Kasumi-1 (cell line): ENCODE measurements around the gene DEFB112.

Experiments
- DNase-seq, 2 experiments: peaks; one replicate each; lab custom pipeline; 2025; lab: John Stamatoyannopoulos, UW

Gene DEFB112, protein sequence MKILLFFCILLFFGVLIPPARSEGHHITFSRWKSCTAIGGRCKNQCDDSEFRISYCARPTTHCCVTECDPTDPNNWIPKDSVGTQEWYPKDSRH

DNA sequence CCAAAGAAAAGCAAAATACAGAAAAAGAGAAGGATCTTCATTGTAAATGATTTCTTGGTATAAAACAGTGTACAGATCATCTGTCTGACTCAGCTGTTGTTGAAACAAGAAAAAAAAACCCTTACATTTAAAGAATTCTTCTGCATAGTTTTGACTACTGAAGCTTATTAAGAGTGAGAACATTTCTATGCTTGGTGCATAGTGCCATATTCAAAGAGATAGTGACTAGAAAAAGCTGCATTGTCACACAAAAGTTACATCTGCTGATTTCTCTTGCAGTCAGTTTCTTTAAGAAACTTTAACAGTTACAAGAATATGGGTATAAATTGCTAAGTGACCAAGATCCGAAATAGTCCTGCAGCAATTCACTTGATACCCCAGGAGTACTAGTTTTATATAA, at the start of gene DEFB112:
TSS of gene DEFB112 (minus strand) at position 101 of the 400 bp plus-strand sequence. CDS start at position 41, 60 bp downstream.
- no peak for DNase-seq

DNA sequence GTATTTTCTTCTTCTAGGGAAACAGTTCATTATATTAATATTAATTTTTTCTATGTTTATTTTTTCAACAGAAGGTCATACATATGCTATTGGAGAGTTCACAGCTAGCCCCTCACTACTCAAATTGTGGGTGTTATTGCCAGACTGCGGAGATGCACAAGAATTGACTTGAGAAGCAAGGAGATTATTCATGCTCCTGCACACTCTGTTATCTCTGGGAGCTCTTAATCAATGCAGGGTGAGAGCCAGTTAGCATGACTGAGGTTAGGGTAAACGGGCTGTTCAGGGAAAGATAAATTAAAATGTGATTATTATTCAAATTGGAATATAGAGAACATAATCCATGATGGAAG, 48.9 kb upstream of the DEFB112 start:
- DNase-seq: no peak

DNA sequence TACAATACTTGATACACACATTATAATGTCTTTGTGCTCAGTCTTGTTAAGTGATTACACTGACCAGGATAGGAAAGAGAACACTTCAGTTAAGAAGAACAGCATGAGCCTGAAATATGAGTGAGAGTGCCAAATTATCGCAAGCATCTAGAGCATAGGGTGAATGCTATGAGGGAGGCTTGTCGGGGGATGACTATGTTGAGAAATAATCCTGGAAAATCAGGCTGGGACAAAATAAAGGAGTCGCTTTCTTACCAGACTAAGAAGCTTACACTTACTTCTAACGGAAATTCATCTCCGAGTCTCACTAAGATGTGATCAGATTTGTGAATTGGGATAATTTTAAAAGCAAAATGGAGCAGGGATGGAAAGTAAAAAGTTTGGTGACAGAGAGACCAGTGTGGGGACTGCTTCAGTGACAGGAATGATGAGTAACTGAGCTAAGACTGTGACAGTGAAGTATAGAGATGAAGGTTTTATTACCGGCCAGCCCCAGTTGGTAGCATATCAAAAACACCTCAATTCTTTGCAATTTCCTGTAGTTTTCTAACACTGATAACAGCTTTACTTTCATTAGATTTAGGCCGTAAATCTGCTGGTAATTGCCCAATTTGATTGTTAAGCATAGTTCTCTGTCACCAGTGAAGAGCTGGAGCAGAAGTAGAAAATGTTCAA, 48.4 kb upstream of the DEFB112 start:
- no peak for DNase-seq

DNA sequence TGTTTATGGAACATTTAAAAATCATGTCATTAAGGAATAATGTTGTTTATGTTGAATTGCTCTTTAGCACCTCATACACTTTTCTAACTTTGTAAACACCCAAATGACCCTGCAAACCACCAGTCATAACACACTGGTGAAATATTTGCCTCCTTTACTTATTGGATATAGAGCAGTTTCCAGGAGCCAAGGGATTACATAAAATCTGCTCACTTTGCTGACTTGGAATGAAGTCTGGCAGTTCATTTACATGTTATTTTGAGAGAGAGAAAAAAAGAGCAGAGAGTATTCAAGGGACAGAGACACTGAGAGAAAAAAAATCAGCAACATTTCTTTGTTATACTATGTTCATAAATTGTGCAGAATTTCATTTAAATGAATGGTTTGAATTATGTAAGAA, 46.6 kb upstream of the DEFB112 start:
- DNase-seq: no peak

DNA sequence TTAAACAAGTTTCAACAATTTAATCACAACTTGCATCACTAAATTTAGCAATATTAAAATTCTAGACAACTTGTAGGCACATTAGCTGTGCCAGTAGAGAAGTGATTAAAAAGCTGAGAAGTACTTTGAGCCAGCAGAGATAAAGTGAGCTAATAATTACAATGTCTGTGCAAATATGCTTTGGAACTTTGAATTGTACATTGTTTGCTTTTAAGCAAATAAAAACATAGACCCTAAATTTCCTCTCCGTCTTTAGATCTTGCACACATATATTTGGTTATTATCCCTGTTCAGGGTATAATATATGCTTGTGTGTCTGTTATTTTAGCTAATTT, 44.2 kb upstream of the DEFB112 start:
- no peak for DNase-seq

DNA sequence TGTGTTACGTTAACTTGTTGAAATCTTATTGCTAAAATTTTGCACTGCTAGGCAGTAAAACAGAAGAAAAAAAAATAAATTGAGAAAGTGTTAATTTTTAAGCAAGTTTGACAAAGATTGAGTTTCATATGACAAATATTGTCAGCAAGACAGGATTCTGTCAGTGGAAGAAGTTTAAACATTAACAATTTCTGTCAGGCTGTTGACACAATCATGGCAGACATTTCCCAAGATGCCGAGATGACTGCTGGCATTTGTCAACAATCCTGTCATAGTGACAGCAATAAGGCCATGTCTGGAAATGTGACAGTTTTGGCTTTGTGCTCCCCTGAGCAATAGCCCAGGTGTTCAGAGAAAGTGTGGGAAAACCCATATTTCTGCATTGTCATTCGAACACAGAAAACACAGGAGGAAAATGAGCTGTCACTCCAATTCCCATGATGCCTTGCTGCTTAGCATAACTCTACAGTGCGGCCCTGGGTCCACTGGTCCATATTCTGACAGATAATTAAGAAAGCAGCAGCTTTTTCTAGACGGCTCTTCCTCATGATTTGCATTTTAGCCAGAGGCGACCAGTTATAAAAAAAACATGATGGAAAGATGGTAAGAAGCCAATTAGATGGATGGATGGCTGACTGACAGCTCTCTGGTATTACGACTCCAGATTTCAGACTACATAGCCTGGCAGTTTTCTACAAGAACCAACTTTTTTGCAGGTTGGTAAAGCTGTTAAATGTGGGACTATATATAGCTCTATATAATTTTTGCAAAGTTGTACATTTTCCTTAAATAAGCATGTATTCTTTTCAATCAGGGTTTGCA, 43.6 kb upstream of the DEFB112 start:
- no peak for DNase-seq

DNA sequence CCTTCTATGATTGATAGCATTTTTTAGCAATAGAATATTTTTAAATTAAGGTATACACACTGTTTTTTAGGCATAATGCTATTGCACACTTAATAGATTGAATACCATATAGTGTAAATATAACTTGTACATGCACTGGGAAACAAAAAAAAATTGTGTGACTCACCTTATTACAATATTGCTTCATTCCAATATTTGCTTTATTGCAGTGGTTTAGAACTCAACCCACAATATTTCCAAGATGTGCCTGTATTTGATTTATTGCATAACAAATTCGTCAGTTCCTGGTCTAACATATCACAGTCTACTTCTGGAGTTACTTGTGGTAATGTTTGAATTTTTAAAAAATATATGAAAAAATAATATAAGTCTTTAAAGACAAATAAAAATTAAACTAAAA, 41.9 kb upstream of the DEFB112 start:
- no peak for DNase-seq

DNA sequence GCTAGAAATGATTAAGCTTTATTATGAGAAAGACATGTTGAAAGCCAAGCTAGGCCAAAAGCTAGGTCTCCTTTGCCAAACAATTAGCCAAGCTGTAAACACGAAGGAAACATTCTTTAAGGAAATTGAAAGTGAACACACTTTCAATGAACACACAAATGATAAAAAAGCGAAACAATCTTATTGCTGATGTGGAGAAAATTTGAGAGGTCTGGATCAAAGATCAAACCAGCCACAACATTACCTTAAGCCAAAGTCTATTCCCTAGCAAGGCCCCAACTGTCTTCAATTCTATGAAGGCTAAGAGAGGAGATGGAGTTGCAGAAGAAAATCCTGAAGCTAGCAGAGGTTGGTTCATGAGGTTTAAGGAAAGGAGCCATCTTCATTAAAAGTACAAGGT, 40.2 kb upstream of the DEFB112 start:
- DNase-seq: no peak

DNA sequence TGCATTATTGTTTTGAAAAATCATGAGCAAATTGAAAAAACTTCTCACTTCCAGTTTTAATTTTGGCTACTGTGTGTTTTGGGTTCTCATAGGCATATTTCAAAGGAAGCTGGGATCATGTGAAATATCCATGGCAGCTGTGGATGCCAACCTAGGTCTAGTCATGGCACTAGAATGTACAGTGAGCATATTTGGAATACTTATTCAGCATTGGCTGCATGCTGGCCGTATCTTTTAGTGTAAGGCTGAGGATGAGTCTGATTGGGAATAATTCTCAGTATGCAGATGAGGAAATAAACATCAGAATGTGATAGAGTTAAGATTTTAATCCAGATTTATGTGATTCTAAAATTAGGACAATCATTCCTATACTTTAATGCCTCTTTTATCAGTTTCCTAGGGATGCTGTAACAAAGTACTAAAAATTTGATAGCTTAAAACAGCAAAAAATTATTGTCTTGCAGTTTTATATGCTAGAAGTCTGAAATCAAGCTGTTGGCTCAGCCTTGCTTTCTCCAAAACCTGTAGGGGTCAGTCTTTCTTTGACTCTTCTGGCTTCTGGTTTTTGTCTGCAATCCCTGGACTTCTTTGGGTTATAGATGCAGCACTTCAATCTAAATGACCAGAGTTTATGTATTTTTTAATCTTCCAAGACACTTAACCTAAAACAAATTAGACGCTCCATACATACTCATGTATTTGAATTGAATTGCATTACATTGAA, 37.7 kb upstream of the DEFB112 start:
- DNase-seq: peak in 1 of 2 experiments; percentile 4

DNA sequence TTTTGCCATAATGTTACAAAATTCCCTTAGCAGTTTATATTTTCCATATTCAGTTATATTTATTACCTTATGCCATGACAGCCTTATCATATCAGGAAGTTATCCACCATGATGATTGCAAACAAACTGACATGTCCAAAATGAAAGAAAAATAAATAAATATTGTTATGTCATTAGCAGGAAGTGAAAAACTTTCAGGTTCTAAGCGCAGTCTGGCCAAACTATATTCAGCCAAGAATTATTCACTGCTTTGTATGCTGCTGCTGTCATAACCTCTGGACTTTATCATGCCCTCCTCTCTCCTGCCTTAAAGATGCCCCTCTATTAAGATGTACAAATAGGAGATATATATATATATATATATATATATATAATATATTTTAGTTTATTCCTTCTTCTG, 27.7 kb upstream of the DEFB112 start:
- no peak for DNase-seq

DNA sequence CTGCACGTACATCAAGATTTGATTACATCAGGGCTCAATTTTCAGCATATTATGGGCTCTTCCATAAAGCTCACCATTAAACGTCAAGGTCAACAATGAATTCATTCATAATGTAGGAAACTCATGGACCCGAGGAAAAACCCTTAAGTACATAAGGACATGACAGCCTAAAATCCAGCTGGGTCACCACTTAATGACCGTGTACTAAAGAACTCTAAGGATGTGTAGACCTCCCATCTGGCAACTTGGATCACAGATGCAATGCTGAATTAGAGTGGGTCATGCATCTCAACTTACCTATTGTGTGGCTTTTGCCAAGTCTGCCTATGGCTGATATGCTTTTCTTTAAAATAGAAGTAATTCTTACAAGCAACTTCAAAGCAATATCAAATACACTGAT, 26.7 kb upstream of the DEFB112 start:
- no peak for DNase-seq

DNA sequence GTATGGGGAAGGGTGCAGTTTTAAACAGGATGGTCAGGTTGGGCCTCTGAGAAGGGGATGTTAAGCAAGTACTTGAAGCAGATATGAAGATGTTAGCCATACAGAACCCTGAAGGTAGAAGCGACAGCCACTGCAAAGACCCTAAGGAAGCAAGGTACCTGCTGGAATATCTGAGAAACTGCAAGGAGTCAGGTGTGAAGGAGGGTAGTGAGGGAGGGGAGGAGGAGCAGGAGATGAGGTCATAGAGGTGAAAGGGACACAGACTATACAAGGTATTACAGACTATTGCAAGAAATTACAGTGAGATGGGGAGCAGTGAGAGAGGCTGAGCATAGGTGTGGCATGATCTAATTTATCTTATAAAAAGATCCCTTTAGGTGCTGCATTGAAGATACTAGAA, 22.2 kb upstream of the DEFB112 start:
- DNase-seq: no peak

DNA sequence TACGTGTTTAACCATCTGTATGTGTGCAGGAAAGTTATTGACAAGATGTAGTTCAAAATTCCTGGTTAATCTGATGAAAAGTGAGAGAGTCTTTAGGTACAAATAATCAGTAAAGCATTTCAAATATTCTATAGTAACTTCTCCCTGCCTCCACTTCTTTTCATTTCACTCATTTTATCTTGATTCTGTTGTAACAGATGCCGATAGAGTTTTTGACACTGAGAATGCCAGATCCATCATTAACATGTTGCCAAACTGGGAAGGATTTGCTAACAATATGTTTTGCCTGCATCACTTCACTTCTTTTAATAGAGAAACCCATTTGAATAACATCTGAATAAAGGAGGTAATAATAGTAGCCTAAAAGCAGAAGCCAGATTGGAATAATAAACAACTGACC, 20.4 kb upstream of the DEFB112 start:
- no peak for DNase-seq

DNA sequence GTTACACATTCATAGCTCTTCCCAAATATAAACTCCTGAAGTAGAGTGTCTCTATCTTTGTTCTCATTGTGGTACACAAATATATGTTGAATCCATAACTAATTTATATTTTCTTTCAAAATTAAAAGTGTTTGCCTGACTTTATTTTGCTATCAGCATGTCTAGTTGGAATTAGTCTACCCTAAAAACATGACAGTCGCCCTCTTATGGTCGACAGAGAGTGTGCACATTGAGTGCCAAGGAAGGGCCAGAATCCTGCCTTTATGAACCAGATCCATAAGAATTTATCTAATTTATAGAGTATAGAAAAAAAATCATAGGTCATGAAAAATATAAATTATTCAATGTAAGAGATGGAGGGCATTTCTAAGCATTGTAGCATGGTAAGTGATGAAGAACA, 12.3 kb upstream of the DEFB112 start:
- peak; percentile 11 to 34 for DNase-seq

DNA sequence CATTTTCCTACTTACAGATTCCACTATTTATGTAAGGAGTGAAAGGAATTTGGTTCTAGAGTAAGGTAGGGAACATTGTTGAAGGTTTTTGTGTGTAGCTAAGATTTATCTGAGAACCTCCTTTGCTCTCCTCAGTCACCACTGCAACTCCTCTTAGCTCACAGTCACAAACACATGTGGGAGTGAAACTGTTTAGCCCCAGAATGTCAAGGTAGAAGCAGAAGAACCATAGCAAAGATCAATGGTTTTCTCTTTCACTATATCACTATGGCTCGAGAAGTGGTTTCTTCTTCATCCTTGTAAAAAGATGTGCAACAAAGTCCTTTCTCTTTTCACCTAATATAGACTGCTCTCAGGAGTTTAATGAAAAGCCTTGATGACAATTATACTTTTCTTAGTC, 6.5 kb upstream of the DEFB112 start:
- DNase-seq: no peak

DNA sequence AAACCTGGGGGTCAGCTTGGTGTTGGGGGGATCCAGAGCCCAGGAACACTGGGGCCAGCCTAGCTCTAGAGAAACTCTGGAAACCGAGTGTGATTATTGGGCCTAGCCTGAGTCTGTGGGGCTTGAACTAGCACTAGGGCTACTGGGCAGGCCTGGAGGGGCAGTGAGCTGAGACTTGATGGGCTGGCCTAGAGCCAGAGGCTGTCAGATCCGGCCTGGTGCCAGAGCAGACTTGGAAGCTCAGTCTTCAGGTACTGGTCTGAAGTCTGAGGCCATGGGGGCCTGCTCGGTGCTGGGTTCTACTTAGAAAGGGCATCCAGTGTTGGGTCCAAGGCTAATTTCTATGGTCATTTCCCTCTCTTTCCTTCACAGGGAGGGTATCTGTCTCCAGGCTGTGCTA, 2.7 kb downstream of the DEFB112 start:
- DNase-seq: no peak

DNA sequence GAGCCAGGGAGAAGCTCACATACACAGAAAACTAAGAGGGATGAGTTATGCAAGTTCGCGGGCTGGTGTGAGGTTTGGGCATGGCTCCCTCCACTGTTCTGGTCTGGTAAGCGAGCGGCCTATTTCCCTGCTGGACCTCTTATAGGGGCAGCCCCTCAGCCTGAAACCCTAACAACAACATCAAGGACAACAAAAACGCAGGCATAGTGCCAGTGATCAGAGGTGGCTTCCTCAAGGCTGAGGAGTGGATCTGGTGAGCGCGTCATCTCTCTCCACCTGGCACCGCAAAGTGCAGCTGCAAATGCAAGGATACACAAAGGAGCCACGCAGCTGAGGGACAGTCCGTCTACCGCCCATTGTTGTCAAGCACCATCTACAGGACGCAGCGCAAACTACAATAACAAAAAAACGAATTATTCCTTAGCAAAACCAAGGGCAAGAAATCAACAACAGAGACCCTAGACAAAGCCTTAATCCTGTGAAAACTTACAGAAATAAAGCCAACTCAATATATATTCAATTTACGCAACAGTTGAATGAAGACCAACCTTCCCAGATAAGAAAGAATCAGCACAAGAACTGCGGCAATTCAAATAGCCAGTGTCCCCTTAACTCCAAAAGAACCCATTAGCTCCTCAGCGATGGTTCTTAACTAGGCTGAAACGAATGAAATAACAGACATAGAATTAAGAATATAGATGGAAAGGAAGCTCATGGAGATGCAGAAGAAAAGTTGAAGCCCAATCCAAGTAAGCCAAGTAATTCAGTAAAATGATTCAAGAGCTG, 18.8 kb downstream of the DEFB112 start:
- no peak for DNase-seq

DNA sequence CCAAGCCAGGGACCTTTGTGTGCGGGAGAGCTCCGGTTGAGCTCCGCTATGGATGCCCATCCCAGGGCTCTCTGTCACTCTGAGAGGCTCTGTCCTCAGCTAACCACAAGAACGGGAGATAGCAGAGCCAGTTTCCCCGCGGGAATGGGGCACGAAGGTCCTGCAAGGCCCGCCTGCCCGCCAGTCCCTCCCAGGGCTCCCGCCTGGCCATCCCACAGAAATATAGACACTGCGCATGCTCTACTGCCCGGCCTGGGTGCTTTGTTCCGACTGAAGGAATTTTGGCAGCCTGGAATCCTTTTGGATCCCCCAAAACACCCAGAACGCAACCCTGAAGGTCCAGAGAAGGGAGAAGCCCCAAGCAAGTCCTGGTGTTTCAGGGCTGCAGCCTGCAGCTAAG, 19.4 kb downstream of the DEFB112 start:
- no peak for DNase-seq

DNA sequence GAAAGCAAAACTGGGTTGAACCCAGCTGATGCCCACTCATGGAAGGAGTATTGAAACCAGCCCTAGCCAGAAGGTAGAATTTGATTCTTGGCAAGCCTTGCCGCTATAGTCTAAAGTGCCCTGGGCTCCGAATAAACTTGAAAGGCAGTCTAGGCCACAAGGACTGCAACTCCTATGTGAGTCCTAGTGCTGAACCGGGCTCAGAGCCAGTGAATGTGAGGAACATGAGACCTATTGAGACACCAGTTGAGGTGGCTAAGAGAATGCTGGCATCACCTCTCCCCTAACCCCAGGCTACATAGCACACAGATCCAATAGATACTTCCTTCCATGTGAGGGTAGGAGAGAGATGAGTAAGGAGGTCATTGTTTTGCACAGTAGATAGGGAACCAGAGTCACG, 24.5 kb downstream of the DEFB112 start:
- no peak for DNase-seq

DNA sequence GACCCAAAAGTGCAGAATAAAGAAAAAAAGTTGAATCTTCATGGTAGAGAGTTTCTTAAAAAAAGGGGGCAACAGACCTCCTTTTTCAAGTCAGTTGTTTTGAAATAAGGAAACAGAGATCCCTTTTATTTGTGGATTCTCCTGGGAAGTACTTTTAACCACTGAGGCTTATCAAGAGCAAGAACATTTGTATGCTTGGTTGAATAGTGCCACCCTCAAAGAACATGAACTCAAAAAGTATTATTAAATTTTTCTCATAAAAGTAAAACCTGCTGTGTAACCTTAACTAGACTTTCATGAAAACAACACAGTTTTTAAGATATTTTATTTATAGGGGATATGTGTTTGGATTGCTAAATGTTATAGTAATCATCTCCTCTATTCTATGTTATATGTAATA, 27.8 kb downstream of the DEFB112 start, which contains the start of gene DEFB110:
TSS of gene DEFB110 (minus strand) at position 101 of the 400 bp plus-strand sequence. CDS start at position 42, 59 bp downstream.
- DNase-seq: no peak

DNA sequence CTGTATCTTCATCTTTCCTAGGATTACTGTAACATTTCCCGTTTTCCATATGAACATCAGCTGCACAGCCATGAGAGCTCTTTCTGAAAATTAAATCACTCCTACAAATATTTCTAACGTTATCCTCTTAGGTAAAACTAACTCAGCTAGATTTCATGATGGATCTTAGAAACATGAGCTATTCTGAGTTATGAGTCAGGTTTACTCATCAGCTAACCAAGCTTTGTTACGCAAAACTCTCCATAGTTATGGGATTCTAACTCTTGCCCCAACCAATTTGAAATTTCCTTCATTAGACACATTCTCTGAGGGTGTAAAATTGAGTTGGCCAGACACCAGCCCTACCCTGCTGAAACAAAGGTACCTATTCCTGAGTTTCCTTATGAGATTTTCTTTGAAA, 41.9 kb downstream of the DEFB112 start:
- no peak for DNase-seq

DNA sequence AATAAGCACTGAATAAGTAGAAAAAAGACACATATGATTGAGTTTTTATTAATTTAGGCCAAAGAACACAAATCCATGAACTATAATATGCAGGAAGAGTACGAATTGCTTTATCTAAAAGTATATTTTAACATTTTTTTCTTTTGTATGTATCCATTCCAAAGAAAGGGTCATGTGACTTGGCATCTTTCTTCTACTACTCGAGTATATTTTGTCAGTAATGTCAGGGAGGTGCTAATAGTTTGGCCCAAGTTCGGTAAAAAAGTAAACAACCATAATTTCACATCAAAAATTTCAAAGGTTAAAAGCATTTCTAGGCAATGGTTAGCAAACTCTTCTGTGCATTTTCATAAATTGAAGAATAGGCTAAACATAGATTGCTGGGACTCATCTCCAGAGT, 46.6 kb downstream of the DEFB112 start:
- no peak for DNase-seq
